CD4-positive, alpha-beta T cell treated with Interleukin-4 for 4 hours (primary cell): ENCODE results near the gene NCAPD3.
"Not testable (repeated sequence)": the region's sequence is repeated elsewhere in the genome, so short reads cannot be mapped to it uniquely, and the experiment has no call there.

Source experiments
- DNase-seq: peaks from one replicate; pipeline ENCODE4 v3.0.0-alpha.2; 2020

Gene NCAPD3

GRCh38 chr11:134223836-134224709, at the start of gene NCAPD3, which contains the start of gene VPS26B:
Gene NCAPD3 (minus strand): TSS chr11:134223967. CDS start chr11:134223926, 41 bp downstream.
Gene VPS26B (plus strand): TSS chr11:134224671. CDS start chr11:134225123, 452 bp downstream.
- DNase-seq, result peak; percentile 94

GRCh38 chr11:134273317-134273712, 49.5 kb upstream of the NCAPD3 start:
- no peak for DNase-seq

- DNase-seq, result no peak
These were observed 48.9 kb upstream of the NCAPD3 start for GRCh38 chr11:134272381-134273316.

GRCh38 chr11:134271978-134272377, 48.2 kb upstream of the NCAPD3 start:
- no peak for DNase-seq

- peak; percentile 40 for DNase-seq
These were observed 46.5 kb upstream of the NCAPD3 start for GRCh38 chr11:134270250-134270714.

GRCh38 chr11:134267966-134268365, 44.2 kb upstream of the NCAPD3 start:
- DNase-seq, result no peak

GRCh38 chr11:134267461-134267860, 43.7 kb upstream of the NCAPD3 start:
- no peak for DNase-seq

- DNase-seq, result no peak
These were observed 43.1 kb upstream of the NCAPD3 start for GRCh38 chr11:134266841-134267251.

- no peak for DNase-seq
These were observed 42.7 kb upstream of the NCAPD3 start for GRCh38 chr11:134266440-134266839.

- DNase-seq, result no peak
These were observed 41.4 kb upstream of the NCAPD3 start for GRCh38 chr11:134264966-134265764.

- peak; percentile 37 for DNase-seq
These were observed 38.1 kb upstream of the NCAPD3 start for GRCh38 chr11:134261626-134262488.

- DNase-seq, result no peak
These were observed 37.2 kb upstream of the NCAPD3 start for GRCh38 chr11:134260983-134261382.

- DNase-seq, result no peak
These were observed 36.7 kb upstream of the NCAPD3 start for GRCh38 chr11:134260503-134260902.

- no peak for DNase-seq
These were observed 34.8 kb upstream of the NCAPD3 start for GRCh38 chr11:134258577-134258976.

GRCh38 chr11:134257101-134257500, 33.3 kb upstream of the NCAPD3 start:
- no peak for DNase-seq

GRCh38 chr11:134255184-134255561, 31.4 kb upstream of the NCAPD3 start:
- DNase-seq, result not testable (repeated sequence)

- no peak for DNase-seq
These were observed 30.8 kb upstream of the NCAPD3 start for GRCh38 chr11:134254433-134255183.

- DNase-seq, result peak; percentile 96
These were observed 29.6 kb upstream of the NCAPD3 start, which contains the start of the genes ACAD8 and THYN1 for GRCh38 chr11:134253188-134253993. Gene ACAD8 (plus strand): TSS chr11:134253568. CDS start chr11:134253601, 33 bp downstream. Gene THYN1 (minus strand): TSS chr11:134253352. CDS start chr11:134252882, 470 bp downstream.
